22Rv1 (cell line): Measurements from ENCODE around the gene PLLP.

Experiments
- H3K27ac ChIP-seq: fragments of 450-650 bp; 2 replicates; pipeline ENCODE4 v1.5.1; 2017
- ZFX ChIP-seq: fragments of 450-650 bp; IDR thresholded peaks from 2 replicates; pipeline ENCODE4 v1.6.1; 2017; ENCODE audit warnings: antibody characterized with exemption, borderline replicate concordance
- TF ChIP-seq, protein P1 (sequence below): fragments of 450-650 bp; IDR thresholded peaks from 2 replicates; pipeline ENCODE4 v1.5.1; 2017; ENCODE audit warnings: mild to moderate bottlenecking

PLLP gene

DNA sequence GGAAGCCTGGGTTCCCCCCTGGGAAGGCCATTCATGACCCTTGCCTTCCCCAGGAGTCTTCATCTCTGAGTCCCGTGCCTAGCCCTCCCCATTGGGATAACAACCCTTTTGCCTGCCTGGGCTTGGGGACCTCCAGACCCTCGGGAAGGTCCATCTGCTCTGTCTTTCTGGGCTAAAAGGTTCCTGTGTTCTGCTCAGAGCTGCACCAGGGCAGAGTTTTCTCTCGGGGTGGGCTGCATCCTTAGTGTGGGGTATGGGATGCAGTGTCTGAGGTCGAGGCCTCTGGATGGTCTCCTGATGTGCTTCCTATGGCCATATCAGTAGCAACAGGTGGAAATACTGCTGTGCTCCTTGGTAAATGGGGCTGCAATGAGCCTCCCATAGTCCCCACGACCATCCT is 22.9 kb upstream of the PLLP start:
- no peak overlapping the region for H3K27ac ChIP-seq
- TF ChIP-seq ZFX: no peak
- TF ChIP-seq, protein P1, sequence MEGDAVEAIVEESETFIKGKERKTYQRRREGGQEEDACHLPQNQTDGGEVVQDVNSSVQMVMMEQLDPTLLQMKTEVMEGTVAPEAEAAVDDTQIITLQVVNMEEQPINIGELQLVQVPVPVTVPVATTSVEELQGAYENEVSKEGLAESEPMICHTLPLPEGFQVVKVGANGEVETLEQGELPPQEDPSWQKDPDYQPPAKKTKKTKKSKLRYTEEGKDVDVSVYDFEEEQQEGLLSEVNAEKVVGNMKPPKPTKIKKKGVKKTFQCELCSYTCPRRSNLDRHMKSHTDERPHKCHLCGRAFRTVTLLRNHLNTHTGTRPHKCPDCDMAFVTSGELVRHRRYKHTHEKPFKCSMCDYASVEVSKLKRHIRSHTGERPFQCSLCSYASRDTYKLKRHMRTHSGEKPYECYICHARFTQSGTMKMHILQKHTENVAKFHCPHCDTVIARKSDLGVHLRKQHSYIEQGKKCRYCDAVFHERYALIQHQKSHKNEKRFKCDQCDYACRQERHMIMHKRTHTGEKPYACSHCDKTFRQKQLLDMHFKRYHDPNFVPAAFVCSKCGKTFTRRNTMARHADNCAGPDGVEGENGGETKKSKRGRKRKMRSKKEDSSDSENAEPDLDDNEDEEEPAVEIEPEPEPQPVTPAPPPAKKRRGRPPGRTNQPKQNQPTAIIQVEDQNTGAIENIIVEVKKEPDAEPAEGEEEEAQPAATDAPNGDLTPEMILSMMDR: no peak

DNA sequence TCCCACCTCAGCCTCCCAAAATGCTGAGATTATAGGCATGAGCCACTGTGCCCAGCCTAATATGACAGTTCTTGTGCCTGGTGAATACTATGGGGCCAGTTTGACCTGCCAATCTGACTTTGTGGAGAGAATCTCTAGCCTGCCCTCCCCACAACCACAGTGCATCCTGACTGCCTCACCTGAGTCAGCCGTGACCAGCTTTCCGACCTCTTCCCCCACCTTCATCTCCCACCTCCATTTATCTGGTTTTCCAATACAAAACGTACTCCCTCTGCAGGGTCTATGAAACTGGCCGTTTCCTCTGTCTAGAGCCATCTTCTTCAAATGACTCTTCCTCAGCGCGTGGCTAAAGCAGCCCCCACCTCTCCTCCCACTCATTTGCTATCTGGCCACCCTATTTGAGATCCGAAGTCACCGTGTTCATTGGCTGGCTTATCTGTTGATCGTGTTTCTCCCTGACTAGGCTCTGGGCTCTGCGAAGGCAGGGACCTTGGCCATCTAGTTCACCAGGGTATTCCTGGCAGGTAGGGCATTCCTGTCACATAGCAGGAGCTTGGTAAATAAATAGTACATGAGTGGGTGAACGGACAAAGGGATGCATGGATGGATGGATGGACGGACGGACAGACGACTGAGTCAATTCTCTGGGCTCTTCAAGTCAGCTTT is 22.3 kb upstream of the PLLP start:
- H3K27ac ChIP-seq: no peak overlapping the region
- no peak for TF ChIP-seq ZFX
- TF ChIP-seq, protein P1: no peak

DNA sequence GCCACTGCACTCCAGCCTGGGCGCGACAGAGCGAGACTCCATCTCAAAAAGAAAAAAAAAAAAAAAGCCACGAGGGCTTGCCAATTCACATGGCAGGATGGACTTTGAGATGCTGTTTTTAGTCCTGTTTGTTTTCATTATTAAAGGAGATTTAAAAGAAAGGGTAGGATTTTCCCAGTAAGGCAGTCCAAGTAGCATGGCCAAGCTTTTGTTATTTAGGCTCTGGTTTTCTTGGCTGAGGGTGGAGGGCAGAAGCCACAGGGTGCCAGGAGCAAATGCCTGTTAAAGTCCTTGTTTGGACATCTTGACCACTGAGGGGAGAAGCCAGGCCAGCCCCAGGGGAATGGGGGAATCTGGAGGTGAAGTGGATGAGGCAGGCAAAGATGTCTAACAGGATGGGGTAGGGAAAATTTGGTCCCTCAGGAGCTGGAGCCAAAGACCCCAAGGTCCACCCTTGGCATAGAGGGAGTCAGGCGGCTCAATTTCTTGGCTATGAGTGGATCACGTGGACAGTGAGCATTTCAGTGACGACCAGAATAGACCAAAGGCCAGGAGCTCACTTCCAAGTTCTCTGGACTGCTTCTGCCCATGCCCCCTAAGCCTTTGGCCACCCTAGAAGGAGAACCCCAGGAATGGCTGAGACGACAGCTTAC is 20.8 kb upstream of the PLLP start:
- TF ChIP-seq ZFX: no peak
- TF ChIP-seq, protein P1: no peak
- no peak overlapping the region for H3K27ac ChIP-seq

DNA sequence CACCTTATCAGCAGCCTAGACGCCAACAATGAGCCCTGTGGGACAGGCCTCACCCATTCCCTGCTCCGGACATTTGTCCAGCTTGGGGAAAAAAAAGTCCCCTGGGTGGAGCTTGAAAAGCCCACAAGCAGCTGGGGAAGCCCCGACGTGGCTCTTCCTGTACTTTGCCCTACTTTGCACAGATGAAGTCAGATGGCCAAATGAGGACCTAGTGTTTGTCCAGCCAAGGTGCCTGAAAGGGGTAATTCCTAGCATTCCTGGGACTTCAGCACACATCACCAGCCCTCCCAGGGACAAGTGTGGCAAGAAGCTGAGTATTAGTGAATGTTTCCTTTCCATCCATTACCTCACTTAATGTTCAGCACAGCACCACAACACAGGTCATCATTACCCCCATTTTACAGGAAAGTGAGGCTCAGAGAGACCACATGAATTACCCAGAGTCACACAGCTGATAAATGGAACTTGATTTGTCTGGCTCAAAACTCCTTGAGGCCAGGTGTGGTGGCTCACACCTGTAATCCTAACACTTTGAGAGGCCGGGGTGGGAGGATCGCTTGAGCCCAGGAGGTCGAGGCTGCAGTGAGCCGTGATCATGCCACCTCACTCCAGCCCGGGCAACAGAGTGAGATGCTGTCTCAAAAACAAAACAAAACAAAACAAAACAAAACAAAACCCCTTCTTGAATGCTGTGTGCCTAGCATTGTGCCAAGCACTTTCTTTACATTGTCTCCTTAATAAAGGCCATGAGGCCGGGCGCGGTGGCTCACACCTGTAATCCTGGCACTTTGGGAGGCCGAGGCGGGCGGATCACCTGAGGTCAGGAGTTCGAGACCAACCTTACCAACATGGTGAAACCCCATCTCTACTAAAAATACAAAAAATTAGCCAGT is 19.9 kb upstream of the PLLP start:
- no peak overlapping the region for H3K27ac ChIP-seq
- TF ChIP-seq, protein P1: no peak
- no peak for TF ChIP-seq ZFX

DNA sequence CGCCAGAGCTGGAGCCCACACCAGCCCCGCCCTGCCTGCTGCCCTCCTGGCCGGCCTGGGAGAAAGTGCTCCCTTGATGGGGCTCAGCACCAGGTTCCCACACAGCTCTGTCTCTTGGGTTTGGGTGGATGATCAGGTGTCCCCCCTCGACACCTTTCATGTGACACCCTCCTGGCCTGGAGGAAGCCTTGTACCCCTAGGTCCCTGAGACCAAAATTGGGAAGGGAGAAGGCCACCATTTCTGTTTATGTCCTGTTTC is 19.4 kb upstream of the PLLP start:
- H3K27ac ChIP-seq: no peak overlapping the region
- TF ChIP-seq, protein P1: no peak
- no peak for TF ChIP-seq ZFX

DNA sequence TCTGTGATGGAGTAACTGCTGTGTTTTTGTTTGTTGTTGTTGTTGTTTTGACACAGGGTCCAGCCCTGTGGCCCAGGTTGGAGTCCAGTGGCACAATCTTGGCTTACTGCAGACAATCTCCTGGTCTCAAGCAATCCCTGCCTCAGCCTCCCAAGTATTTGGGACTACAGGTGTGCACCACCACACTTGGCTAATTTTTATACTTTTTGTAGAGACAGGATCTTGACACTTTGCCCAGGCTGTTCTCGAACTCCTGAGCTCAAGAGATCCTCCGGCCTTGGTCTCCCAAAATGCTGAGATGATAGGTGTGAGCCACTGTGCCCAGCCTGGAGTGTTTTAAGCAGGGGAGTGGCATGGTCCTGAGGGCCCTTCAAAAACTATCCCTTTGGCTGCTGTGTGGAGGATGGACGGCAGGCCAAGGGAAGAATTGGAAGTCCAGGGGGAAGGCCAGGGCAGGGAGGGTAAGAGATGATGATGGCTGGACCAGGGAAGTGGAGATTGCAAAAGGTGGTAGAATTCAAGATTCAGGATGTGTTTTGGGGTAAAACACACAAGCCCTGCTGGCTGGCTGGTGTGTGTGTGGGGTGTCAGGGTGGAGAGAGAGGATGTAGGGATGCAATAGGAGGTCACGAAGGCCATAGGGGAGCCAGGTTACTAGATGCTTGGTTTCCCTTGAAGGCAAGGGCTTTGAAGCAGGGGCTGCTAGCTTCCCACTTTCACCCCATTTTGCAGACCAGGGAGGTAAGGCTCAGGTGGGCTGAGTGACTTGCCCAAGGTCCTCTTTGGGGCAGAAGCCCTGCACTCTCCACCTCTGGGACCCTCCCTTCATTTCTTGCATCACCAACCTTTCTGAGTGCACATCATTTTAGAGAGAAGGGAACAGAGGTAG is 18.8 kb upstream of the PLLP start:
- no peak overlapping the region for H3K27ac ChIP-seq
- TF ChIP-seq, protein P1: no peak
- no peak for TF ChIP-seq ZFX
